ENCODE results near the gene SLC41A2. TPM values are rescaled to one million over a fixed set of nuclear protein-coding genes. Genes with fewer than 3 reads are reported as not detected.

Gene SLC41A2
- total and polyA plus RNA-seq, 9 of the 15 experiments (the other 6 are each of a cell fraction or from before 2014, with no cell fraction given) = 0.01 to 0.89 (median 0.16) TPM; not detected in 1

- no peaks in the 10 kb centered on the region for H4K20me1 ChIP-seq (replicated peaks; ENCODE audit: control insufficient read depth, insufficient read depth, low read length)
- intact Hi-C loops (cut with micrococcal nuclease) (no loop called here), in situ Hi-C loops (cut with MboI) (no loop called here)
- no TSS peak for BruUV-seq (replicated peaks)
- WGBS (ENCODE audit: insufficient coverage, low coverage, missing lambda C conversion rate) = 5% methylated on average over 4 of the region's 4 CpGs
- no peak overlapping the region for H3K4me3 ChIP-seq
- H3K4me1 ChIP-seq (replicated peaks in 1 of 2; ENCODE audit: control insufficient read depth in 2 of 2, insufficient read depth in 2 of 2, low read length in 2 of 2) = peaks cover 0 to 3% of the 10 kb centered on the region in 2 experiments; a peak in 1 of 5 replicates
- TF ChIP-seq SRSF3 (IDR thresholded peaks at IDR 0.05; ENCODE audit: insufficient read depth, low read length) (no peak), CCAR2 (IDR thresholded peaks at IDR 0.05; ENCODE audit: low read depth, low read length) (no peak), ELK3 (CRISPR knock-in tag; IDR thresholded peaks at IDR 0.05) (no peak)
- H3K27me3 ChIP-seq (ENCODE audit: control insufficient read depth in 2 of 2, insufficient read depth in 2 of 2, low read length in 2 of 2) = peaks cover 2 to 7% of the 10 kb centered on the region in 2 experiments; a peak in 1 of 5 replicates
- no peaks in the 10 kb centered on the region for H3K36me3 ChIP-seq (ENCODE audit: control insufficient read depth, insufficient read depth, low read length)
- ChIA-PET POLR2A (interaction anchor here (0.6 kb wide), 1 partner anchor 409 kb away, joined by 3 read pairs; no protein-coding TSS in a partner anchor), CTCF (ENCODE audit: low intra/inter-chr PET ratio) (no interaction called here)
- ATAC-seq (no peak), DNase-seq (ENCODE audit: extremely low read depth in 1 of 4, low spot score in 3 of 4) (no peak), FAIRE-seq (no peak)
- no peak overlapping the region for H3K27ac ChIP-seq (ENCODE audit: extremely low read depth, low read depth, low read length)
- H3K9ac ChIP-seq (ENCODE audit: insufficient read depth in 1 of 2, low read depth in 2 of 2, low read length in 2 of 2) = no peak overlapping the region
- no peaks in the 10 kb centered on the region for H3K9me1 ChIP-seq (ENCODE audit: control insufficient read depth, insufficient read depth, low read length)
- no peak overlapping the region for H2AFZ ChIP-seq (ENCODE audit: low read depth, low read length)
- H3K4me2 ChIP-seq (ENCODE audit: insufficient read depth, low read length) = no peak overlapping the region
- no peaks in the 10 kb centered on the region for H3K9me3 ChIP-seq (replicated peaks; ENCODE audit: control insufficient read depth, insufficient read depth, low read depth, low read length)
- H3K79me2 ChIP-seq (ENCODE audit: control insufficient read depth, insufficient read depth, low read length) = no peaks in the 10 kb centered on the region
Observed at GRCh38 chr12:104975587-104976343, 17.7 kb upstream of the SLC41A2 start.

Data from K562 (cell line).